ENCODE data around the gene ATAD5. TPM values are rescaled to one million over a fixed set of nuclear protein-coding genes. Genes with fewer than 3 reads are reported as not detected.
A peak's percentile ranks its signal among the peaks of the same experiment; 100 is the strongest.

The ATAD5 gene
- total and polyA plus RNA-seq, 2 of the 13 experiments (the other 11 are each of a cell fraction or from before 2014, with no cell fraction given): 1.8 to 10.7 TPM

- FAIRE-seq: no peak
- BruUV-seq (replicated peaks): no TSS peak
- no peak for TF ChIP-seq MAF1 (CRISPR knock-in tag; IDR thresholded peaks at IDR 0.05; ENCODE audit: borderline replicate concordance)
- no peak for TF ChIP-seq PRDM10 (CRISPR knock-in tag; IDR thresholded peaks at IDR 0.05; ENCODE audit: low read depth)
- no peak for TF ChIP-seq HES4 (CRISPR knock-in tag; IDR thresholded peaks at IDR 0.05; ENCODE audit: borderline replicate concordance)
- TF ChIP-seq SP2 (CRISPR knock-in tag; IDR thresholded peaks at IDR 0.05): no peak
- no peak for TF ChIP-seq CENPBD1 (CRISPR knock-in tag; IDR thresholded peaks at IDR 0.05; ENCODE audit: borderline replicate concordance, low read depth)
- TF ChIP-seq ZNF549 (CRISPR knock-in tag; IDR thresholded peaks at IDR 0.05): no peak
- TF ChIP-seq FLYWCH1 (CRISPR knock-in tag; IDR thresholded peaks at IDR 0.05): no peak
- no peak for TF ChIP-seq PHB2 (IDR thresholded peaks at IDR 0.05; ENCODE audit: partially characterized antibody)
- no peak for TF ChIP-seq MYC (CRISPR knock-in tag; IDR thresholded peaks at IDR 0.05; ENCODE audit: borderline replicate concordance)
- TF ChIP-seq CBX1 (IDR thresholded peaks at IDR 0.05; ENCODE audit: low read depth): no peak
- no peak for TF ChIP-seq FOXO4 (CRISPR knock-in tag; conservative IDR thresholded peaks at IDR 0.05)
- TF ChIP-seq ZNF883 (CRISPR knock-in tag; IDR thresholded peaks at IDR 0.05; ENCODE audit: not compliant biosample characterization): no peak
- no peak for TF ChIP-seq ZKSCAN8 (CRISPR knock-in tag; IDR thresholded peaks at IDR 0.05; ENCODE audit: borderline replicate concordance)
- TF ChIP-seq PBX2 (CRISPR knock-in tag; IDR thresholded peaks at IDR 0.05): no peak
- TF ChIP-seq, protein P1, sequence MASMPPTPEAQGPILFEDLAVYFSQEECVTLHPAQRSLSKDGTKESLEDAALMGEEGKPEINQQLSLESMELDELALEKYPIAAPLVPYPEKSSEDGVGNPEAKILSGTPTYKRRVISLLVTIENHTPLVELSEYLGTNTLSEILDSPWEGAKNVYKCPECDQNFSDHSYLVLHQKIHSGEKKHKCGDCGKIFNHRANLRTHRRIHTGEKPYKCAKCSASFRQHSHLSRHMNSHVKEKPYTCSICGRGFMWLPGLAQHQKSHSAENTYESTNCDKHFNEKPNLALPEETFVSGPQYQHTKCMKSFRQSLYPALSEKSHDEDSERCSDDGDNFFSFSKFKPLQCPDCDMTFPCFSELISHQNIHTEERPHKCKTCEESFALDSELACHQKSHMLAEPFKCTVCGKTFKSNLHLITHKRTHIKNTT (CRISPR knock-in tag; IDR thresholded peaks at IDR 0.05): no peak
Measured at GRCh38 chr17:30821871-30822723, 9.7 kb upstream of the ATAD5 start.

More at GRCh38 chr17:30821871-30822723, 9.7 kb upstream of the ATAD5 start:
- Histone ChIP-seq H3K79me2 (ENCODE audit: insufficient read depth, low read length) (peaks cover 47% of the 10 kb centered on the region), H3K4me2 (ENCODE audit: low read depth, low read length) (0 out of 2 replicates have a peak overlapping the region, but pooled peaks have one; percentile 12), H3K27me3 (ENCODE audit: control insufficient read depth in 1 of 2, insufficient read depth in 2 of 2, low read length in 2 of 2) (no peaks in the 10 kb centered on the region; a peak in 1 of 5 replicates), H4K20me1 (ENCODE audit: insufficient read depth, low read length) (no peaks in the 10 kb centered on the region; the same call in 1 of the 2 replicates), H3K36me3 (replicated peaks in 1 of 2; ENCODE audit: control insufficient read depth in 1 of 2, insufficient read depth in 2 of 2, low read length in 2 of 2) (peaks cover 0 to 2% of the 10 kb centered on the region in 2 experiments; a peak in 1 of 5 replicates), H2AFZ (ENCODE audit: low read length) (no peak overlapping the region), H3K4me3 (replicated peaks in 1 of 3; ENCODE audit: insufficient read depth in 1 of 3, low read depth in 2 of 3, low read length in 3 of 3) (no peak overlapping the region), H3K27ac (ENCODE audit: extremely low read length, insufficient read depth, low read length) (no peak overlapping the region), H3K4me1 (ENCODE audit: insufficient read depth, low read length) (peaks cover 49% of the 10 kb centered on the region), H3K9ac (ENCODE audit: insufficient read depth, low read depth, low read length) (peak overlapping the region; percentile 34; the same call in 1 of the 2 replicates), H3K9me3 (ENCODE audit: low read length) (no peaks in the 10 kb centered on the region)
- ATAC-seq (no peak), DNase-seq (ENCODE audit: low spot score) (no peak)
- POLR2A ChIA-PET: interaction anchor here (0.7 kb wide), 1 partner anchor 1632 kb away, joined by 4 read pairs; no protein-coding TSS in a partner anchor
- in situ Hi-C loops (cut with HindIII; ENCODE audit: extremely low pct_ligation_motif_present, low pct_unique_long_range_greater_than_20kb) (no loop called here), intact Hi-C loops (cut with micrococcal nuclease; ENCODE audit: unreplicated experiment) (no loop called here)
- WGBS (ENCODE audit: low lambda C conversion rate): 86% methylated on average over 9 of the region's 9 CpGs
- CTCF ChIA-PET (ENCODE audit: low intra/inter-chr PET ratio, low total read pairs): no interaction called here

Measured in HepG2 (cell line).